MCF 10A (cell line): Measurements from ENCODE around the gene ZHX3. TPM values are rescaled to one million over a fixed set of nuclear protein-coding genes. Genes with fewer than 3 reads are reported as not detected.
A peak's percentile ranks its signal among the peaks of the same experiment; 100 is the strongest.
"Not testable (repeated sequence)": the region's sequence is repeated elsewhere in the genome, so short reads cannot be mapped to it uniquely, and the experiment has no call there.

Source experiments
- BruUV-seq: library from RNA; stranded (reverse); fragments of 400-500 nt; replicated peaks from 2 replicates; lab custom pipeline; 2021; lab: Mats Ljungman, UMichigan
- CTCF ChIA-PET: fragments of 300-600 bp; sonication (Branson Sonifier 250); formaldehyde crosslinking; extraction: SDS; loops from one replicate; lab custom pipeline; 2021; ENCODE audit warnings: antibody characterized with exemption, inconsistent platforms; lab: Yijun Ruan, JAX
- POLR2A ChIA-PET: fragments of 300-600, 350-650 bp; sonication (Branson Sonifier 250); formaldehyde crosslinking; extraction: SDS; loops from one replicate; lab custom pipeline; 2020; ENCODE audit warnings: antibody characterized with exemption, inconsistent platforms; lab: Yijun Ruan, JAX
- DNase-seq: peaks from one replicate; pipeline ENCODE4 v3.0.0-alpha.2; 2018; ENCODE audit not compliant: unreplicated experiment
- H3K27ac Mint-ChIP-seq: one replicate; pipeline ENCODE4 v1.8.0; 2022; ENCODE audit warnings: mild to moderate bottlenecking, low read depth, mixed read lengths; ENCODE audit not compliant: unreplicated experiment
- H3K27me3 Mint-ChIP-seq: one replicate; pipeline ENCODE4 v1.8.0; 2022; ENCODE audit warnings: mixed read lengths; ENCODE audit not compliant: insufficient read depth, unreplicated experiment
- H3K36me3 Mint-ChIP-seq: one replicate; pipeline ENCODE4 v1.8.0; 2022; ENCODE audit warnings: mild to moderate bottlenecking, moderate library complexity, mixed read lengths; ENCODE audit not compliant: insufficient read depth, unreplicated experiment
- H3K4me1 Mint-ChIP-seq: one replicate; pipeline ENCODE4 v1.8.0; 2022; ENCODE audit warnings: mixed read lengths; ENCODE audit not compliant: insufficient read depth, unreplicated experiment
- H3K4me3 Mint-ChIP-seq: one replicate; pipeline ENCODE4 v1.8.0; 2022; ENCODE audit warnings: mild to moderate bottlenecking, moderate library complexity, mixed read lengths; ENCODE audit not compliant: unreplicated experiment
- H3K9me3 Mint-ChIP-seq: one replicate; pipeline ENCODE4 v1.8.0; 2022; ENCODE audit warnings: mixed read lengths; ENCODE audit not compliant: unreplicated experiment
- intact Hi-C: fragments of 100-400 bp; cut with micrococcal nuclease; formaldehyde crosslinking; loops from 2 replicates; pipeline ENCODE4 v1.14.1; 2022
- total RNA-seq: library from RNA; stranded (reverse); gene quantifications from 2 replicates; pipeline ENCODE4 v1.2.3, GENCODE V29; 2022
- TF ChIP-seq, protein P1 (sequence below): fragments of 200-600 bp; IDR thresholded peaks from one replicate; pipeline ENCODE4 v1.8.0; 2022; ENCODE audit warnings: antibody characterized with exemption, mild to moderate bottlenecking; ENCODE audit not compliant: unreplicated experiment

ZHX3 gene
- total RNA-seq, 1 experiment from 2014 or later, result 34.1 TPM

DNA sequence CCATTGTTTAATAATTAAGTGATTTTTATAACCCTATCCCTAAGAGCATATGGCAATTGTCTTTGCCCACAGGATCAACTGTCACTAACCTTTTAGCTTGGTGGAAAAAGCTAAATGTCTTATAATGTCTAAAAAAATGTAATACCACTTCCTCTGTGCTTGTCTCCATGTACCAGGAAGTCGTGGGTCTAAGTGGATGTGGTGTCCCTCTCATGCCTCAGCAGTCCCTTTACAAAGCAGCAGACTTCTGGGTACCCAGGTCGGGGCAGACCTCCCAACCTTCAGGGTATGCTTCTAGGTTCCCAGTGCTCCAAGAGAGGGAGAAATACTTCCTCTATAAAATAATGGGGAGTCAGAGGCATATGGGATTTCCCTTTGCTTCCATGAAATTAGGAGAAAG lies 74.7 kb downstream of the ZHX3 start:
- CTCF ChIA-PET, result interaction anchor here (0.6 to 8.9 kb wide), 6 partner anchors 10 to 205 kb away, joined by 3 to 84 read pairs (median 6); partner anchors contain the start of gene LPIN3
- no peaks in the 10 kb centered on the region for H3K27me3 Mint-ChIP-seq

DNA sequence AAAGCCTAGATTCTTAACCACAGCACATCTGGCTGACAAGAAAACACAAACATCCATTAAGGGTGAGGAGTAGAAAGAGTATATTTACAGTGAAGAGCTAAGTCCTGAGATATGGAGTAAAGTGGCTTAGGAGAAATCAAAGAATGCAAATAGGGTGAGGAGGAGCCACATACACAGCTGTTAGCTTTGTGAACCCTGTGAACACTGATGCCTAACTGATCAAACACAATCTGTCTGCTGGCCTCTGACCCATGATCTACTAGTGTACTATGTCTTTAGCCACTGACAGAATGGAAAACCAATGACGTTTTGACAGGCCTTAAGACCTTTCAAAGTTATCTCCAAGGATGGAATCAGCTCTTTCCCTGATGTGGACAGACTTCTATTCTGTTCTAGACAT lies 75.2 kb downstream of the ZHX3 start:
- H3K9me3 Mint-ChIP-seq, result no peaks in the 10 kb centered on the region
- CTCF ChIA-PET, result interaction anchor here (0.6 to 8.9 kb wide), 7 partner anchors 9 to 1416 kb away, joined by 3 to 84 read pairs (median 5); partner anchors contain the start of gene LPIN3
- H3K27ac Mint-ChIP-seq, result no peak overlapping the region
- H3K4me1 Mint-ChIP-seq, result peaks cover 12% of the 10 kb centered on the region
- BruUV-seq, result no TSS peak
- H3K27me3 Mint-ChIP-seq, result no peaks in the 10 kb centered on the region
- DNase-seq, result no peak
- intact Hi-C loops, result no loop called here
- H3K4me3 Mint-ChIP-seq, result no peak overlapping the region
- POLR2A ChIA-PET, result interaction anchor here (1.4 to 8.1 kb wide), 3 partner anchors 8 to 98 kb away, joined by 8 to 102 read pairs (median 8); partner anchors contain the start of gene LPIN3
- H3K36me3 Mint-ChIP-seq, result peaks cover 19% of the 10 kb centered on the region
- TF ChIP-seq, protein P1, sequence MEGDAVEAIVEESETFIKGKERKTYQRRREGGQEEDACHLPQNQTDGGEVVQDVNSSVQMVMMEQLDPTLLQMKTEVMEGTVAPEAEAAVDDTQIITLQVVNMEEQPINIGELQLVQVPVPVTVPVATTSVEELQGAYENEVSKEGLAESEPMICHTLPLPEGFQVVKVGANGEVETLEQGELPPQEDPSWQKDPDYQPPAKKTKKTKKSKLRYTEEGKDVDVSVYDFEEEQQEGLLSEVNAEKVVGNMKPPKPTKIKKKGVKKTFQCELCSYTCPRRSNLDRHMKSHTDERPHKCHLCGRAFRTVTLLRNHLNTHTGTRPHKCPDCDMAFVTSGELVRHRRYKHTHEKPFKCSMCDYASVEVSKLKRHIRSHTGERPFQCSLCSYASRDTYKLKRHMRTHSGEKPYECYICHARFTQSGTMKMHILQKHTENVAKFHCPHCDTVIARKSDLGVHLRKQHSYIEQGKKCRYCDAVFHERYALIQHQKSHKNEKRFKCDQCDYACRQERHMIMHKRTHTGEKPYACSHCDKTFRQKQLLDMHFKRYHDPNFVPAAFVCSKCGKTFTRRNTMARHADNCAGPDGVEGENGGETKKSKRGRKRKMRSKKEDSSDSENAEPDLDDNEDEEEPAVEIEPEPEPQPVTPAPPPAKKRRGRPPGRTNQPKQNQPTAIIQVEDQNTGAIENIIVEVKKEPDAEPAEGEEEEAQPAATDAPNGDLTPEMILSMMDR, result no peak

More for the DNA sequence above, 74.7 kb downstream of the ZHX3 start:
- peaks cover 17% of the 10 kb centered on the region for H3K4me1 Mint-ChIP-seq
- H3K36me3 Mint-ChIP-seq, result peaks cover 19% of the 10 kb centered on the region
- H3K27ac Mint-ChIP-seq, result no peak overlapping the region
- no peaks in the 10 kb centered on the region for H3K9me3 Mint-ChIP-seq
- H3K4me3 Mint-ChIP-seq, result no peak overlapping the region
- POLR2A ChIA-PET, result interaction anchor here (1.4 to 8.1 kb wide), 2 partner anchors 9 to 79 kb away, joined by 8 to 102 read pairs; no protein-coding TSS in a partner anchor
- no peak for DNase-seq
- TF ChIP-seq, protein P1, result no peak
- intact Hi-C loops, result no loop called here
- no TSS peak for BruUV-seq

DNA sequence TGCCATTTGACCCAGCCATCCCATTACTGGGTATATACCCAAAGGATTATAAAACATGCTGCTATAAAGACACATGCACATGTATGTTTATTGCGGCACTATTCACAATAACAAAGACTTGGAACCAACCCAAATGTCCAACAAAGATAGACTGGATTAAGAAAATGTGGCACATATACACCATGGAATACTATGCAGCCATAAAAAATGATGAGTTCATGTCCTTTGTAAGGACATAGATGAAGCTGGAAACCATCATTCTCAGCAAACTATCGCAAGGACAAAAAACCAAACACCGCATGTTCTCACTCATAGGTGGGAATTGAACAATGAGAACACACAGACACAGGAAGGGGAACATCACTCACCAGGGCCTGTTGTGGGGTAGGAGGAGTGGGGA lies 80.3 kb downstream of the ZHX3 start:
- Mint-ChIP-seq H3K4me1 (peaks cover 17% of the 10 kb centered on the region), H3K36me3 (peaks cover 24% of the 10 kb centered on the region)
- DNase-seq, intact Hi-C loops, H3K27me3 Mint-ChIP-seq, H3K4me3 Mint-ChIP-seq, BruUV-seq, POLR2A ChIA-PET, H3K27ac Mint-ChIP-seq, H3K9me3 Mint-ChIP-seq: not testable (repeated sequence)
- CTCF ChIA-PET, result interaction anchor here (0.9 to 1.3 kb wide), 3 partner anchors 64 to 103 kb away, joined by 3 to 9 read pairs (median 4); partner anchors contain the start of gene LPIN3

DNA sequence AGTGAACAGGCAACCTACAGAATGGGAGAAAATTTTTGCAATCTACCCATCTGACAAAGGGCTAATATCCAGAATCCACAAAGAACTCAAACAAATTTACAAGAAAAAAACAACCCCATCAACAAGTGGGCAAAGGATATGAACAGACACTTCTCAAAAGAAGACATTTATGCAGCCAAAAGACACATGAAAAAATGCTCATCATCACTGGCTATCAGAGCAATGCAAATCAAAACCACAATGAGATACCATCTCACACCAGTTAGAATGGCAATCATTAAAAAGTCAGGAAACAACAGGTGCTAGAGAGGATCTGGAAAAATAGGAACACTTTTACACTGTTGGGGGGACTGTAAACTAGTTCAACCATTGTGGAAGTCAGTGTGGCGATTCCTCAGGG lies 80.7 kb downstream of the ZHX3 start:
- CTCF ChIA-PET, POLR2A ChIA-PET, H3K27me3 Mint-ChIP-seq, BruUV-seq, H3K9me3 Mint-ChIP-seq, H3K27ac Mint-ChIP-seq, intact Hi-C loops, H3K4me3 Mint-ChIP-seq, DNase-seq: not testable (repeated sequence)
- peaks cover 24% of the 10 kb centered on the region for H3K36me3 Mint-ChIP-seq
- peaks cover 17% of the 10 kb centered on the region for H3K4me1 Mint-ChIP-seq

DNA sequence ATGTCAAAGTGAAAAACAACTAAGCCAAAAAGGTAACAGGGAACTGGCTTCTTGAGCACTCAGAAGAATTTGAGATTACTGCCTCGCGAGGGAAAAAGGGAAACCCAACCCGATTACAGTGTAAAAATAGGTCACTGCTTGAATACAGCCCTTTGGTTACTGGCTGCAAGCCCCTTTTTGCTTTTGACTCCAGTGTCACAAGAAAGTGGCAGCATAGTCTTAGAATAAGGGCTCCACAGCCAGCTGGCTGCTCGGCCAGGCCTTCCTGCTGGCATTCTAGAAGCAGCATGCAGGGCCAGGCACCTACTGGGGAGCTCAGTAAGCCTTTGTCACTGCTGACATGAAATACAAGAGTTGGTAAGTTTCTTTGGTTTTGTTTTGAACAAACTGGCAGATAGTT lies 83.0 kb downstream of the ZHX3 start:
- POLR2A ChIA-PET, result interaction anchor here (0.6 to 4.5 kb wide), 12 partner anchors 10 to 736 kb away, joined by 3 to 102 read pairs (median 4); partner anchors contain the start of genes LPIN3 and PLCG1
- Mint-ChIP-seq H3K4me3 (no peak overlapping the region), H3K9me3 (no peaks in the 10 kb centered on the region), H3K27me3 (no peaks in the 10 kb centered on the region), H3K36me3 (peaks cover 5% of the 10 kb centered on the region), H3K4me1 (peaks cover 27% of the 10 kb centered on the region), H3K27ac (peak overlapping the region; percentile 97)
- DNase-seq, result no peak
- no TSS peak for BruUV-seq
- TF ChIP-seq, protein P1, result no peak
- intact Hi-C loops, result no loop called here
- CTCF ChIA-PET, result interaction anchor here (0.5 to 7.1 kb wide), 8 partner anchors 10 to 1920 kb away, joined by 3 to 154 read pairs (median 12); partner anchors contain the start of gene LPIN3
